Hematopoietic multipotent progenitor cell treated with erythropoietin and hydrocortisone succinate and interleukin-3 and kit ligand, for 4 days (in vitro differentiated cells): ENCODE data around the gene CPVL.

ENCODE experiments used
- DNase-seq: peaks from one replicate; pipeline ENCODE4 v3.0.0-alpha.2; 2015

Gene CPVL

GRCh38 chr7:29146057-29146706 lies at the start of gene CPVL:
Gene CPVL, minus strand, starts transcription at chr7:29146537. Its CDS starts 25,476 bp downstream, at chr7:29121061.
- peak; percentile 93 for DNase-seq

- DNase-seq = peak; percentile 80
Observed at GRCh38 chr7:29194594-29195427, 48.5 kb upstream of the CPVL start, which contains the start of gene CHN2. Gene CHN2, plus strand, starts transcription at chr7:29194775.

- DNase-seq = peak; percentile 55
Observed at GRCh38 chr7:29194206-29194593, 47.9 kb upstream of the CPVL start.

GRCh38 chr7:29193316-29194205 lies 47.2 kb upstream of the CPVL start:
- DNase-seq = no peak

- DNase-seq = peak; percentile 38
Observed at GRCh38 chr7:29192811-29193210, 46.5 kb upstream of the CPVL start.

- DNase-seq = peak; percentile 45
Observed at GRCh38 chr7:29192323-29192722, 46.0 kb upstream of the CPVL start.

GRCh38 chr7:29190349-29191045 lies 44.2 kb upstream of the CPVL start:
- no peak for DNase-seq

- peak; percentile 69 for DNase-seq
Observed at GRCh38 chr7:29189743-29190201, 43.4 kb upstream of the CPVL start.

- DNase-seq = no peak
Observed at GRCh38 chr7:29185613-29186012, 39.3 kb upstream of the CPVL start.

- DNase-seq = no peak
Observed at GRCh38 chr7:29184599-29184998, 38.3 kb upstream of the CPVL start.

- no peak for DNase-seq
Observed at GRCh38 chr7:29179115-29179514, 32.8 kb upstream of the CPVL start.

- DNase-seq = peak; percentile 77
Observed at GRCh38 chr7:29177963-29178600, 31.7 kb upstream of the CPVL start.

- DNase-seq = no peak
Observed at GRCh38 chr7:29173458-29173857, 27.1 kb upstream of the CPVL start.

- DNase-seq = no peak
Observed at GRCh38 chr7:29170781-29171180, 24.4 kb upstream of the CPVL start.

GRCh38 chr7:29167721-29168120 lies 21.4 kb upstream of the CPVL start:
- no peak for DNase-seq

GRCh38 chr7:29163854-29164253 lies 17.5 kb upstream of the CPVL start:
- DNase-seq = no peak

GRCh38 chr7:29162577-29162976 lies 16.2 kb upstream of the CPVL start:
- no peak for DNase-seq

GRCh38 chr7:29161231-29161630 lies 14.9 kb upstream of the CPVL start:
- DNase-seq = peak; percentile 83

- DNase-seq = no peak
Observed at GRCh38 chr7:29160080-29160479, 13.7 kb upstream of the CPVL start.

GRCh38 chr7:29158795-29159423 lies 12.6 kb upstream of the CPVL start:
- DNase-seq = peak; percentile 62

GRCh38 chr7:29156907-29157452 lies 10.6 kb upstream of the CPVL start:
- DNase-seq = peak; percentile 49
